ENCODE results near the gene CABLES2.

The CABLES2 gene

DNA sequence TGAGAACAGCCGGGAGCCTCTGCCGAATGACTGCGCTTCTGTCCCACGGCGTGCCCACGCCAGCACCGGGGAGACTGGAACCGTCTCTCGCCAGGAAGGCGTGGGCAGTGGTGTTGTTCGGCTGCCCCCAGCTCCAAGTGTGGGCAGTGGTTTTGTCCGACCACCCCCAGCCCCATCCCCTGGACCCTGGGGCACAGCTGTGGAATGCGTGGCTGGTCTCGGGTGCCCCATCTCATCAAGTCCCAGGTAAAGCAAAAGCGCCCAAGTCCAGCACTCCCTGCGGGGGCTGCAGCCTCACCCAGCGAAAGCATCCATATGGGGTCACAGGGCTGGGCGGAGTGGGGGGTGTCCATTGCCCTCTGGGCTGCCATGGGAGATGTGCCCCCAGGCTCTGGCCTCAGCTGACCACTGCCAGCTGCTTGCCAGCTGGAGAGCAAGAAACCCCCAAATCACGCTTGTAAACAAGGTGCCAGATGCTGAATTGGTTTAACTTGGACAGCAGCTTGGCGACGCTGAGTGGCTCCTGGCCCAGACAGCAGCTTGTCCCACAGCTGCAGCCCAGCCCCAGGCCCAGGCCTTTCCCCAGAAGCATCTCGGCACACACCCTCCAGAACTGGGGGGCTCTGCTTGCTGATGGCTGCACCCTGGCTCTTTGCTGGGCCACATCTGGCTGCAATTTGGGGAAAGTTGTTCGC is 4.5 kb downstream of the CABLES2 start:
- no peak overlapping the region for H3K4me3 ChIP-seq (ENCODE audit: low read depth, low read length)
- H3K9me3 ChIP-seq (ENCODE audit: control insufficient read depth, insufficient read depth, low read length): no peaks in the 10 kb centered on the region
- H3K9ac ChIP-seq (ENCODE audit: low read depth, low read length): no peak overlapping the region
- H3K27me3 ChIP-seq (ENCODE audit: control insufficient read depth, insufficient read depth, low read length): no peaks in the 10 kb centered on the region
- H3K27ac ChIP-seq (ENCODE audit: low read depth, low read length): no peak overlapping the region
- peaks cover 6% of the 10 kb centered on the region; the same call in 1 of the 2 replicates for H3K4me1 ChIP-seq (ENCODE audit: control insufficient read depth, insufficient read depth, low read length)
- H3K36me3 ChIP-seq (ENCODE audit: control insufficient read depth, insufficient read depth, low read length): peaks cover 6% of the 10 kb centered on the region; the same call in 1 of the 2 replicates

DNA sequence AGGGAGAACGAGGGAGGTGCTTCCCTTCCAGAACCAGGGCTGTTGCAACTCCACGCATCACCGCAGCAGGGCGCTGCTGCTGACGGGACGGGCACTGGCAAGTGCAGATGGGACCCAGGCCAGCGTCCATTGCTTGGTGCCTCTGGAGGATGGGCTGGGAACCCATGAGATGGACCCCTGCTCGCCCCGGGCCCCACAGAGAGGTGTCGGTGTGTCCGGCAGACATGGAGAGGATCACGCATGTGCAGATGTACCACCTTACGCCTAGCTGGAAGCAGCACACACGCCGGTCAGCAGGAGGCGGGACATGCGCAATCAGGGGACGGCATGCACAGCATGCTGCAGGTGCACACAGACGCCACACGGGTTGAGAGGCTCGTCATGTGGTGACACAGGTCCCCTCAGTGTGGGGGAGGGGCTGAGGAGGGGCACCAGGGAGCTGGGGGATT is 5.7 kb downstream of the CABLES2 start:
- Histone ChIP-seq H3K27ac (ENCODE audit: low read depth, low read length) (no peak overlapping the region), H3K4me1 (ENCODE audit: control insufficient read depth, insufficient read depth, low read length) (0 out of 2 replicates have a peak, but pooled peaks cover 3% of the 10 kb centered on the region), H3K9me3 (ENCODE audit: control insufficient read depth, insufficient read depth, low read length) (no peaks in the 10 kb centered on the region), H3K9ac (ENCODE audit: low read depth, low read length) (no peak overlapping the region), H3K27me3 (ENCODE audit: control insufficient read depth, insufficient read depth, low read length) (no peaks in the 10 kb centered on the region), H3K4me3 (ENCODE audit: low read depth, low read length) (no peak overlapping the region), H3K36me3 (ENCODE audit: control insufficient read depth, insufficient read depth, low read length) (peaks cover 6% of the 10 kb centered on the region; the same call in 1 of the 2 replicates)

DNA sequence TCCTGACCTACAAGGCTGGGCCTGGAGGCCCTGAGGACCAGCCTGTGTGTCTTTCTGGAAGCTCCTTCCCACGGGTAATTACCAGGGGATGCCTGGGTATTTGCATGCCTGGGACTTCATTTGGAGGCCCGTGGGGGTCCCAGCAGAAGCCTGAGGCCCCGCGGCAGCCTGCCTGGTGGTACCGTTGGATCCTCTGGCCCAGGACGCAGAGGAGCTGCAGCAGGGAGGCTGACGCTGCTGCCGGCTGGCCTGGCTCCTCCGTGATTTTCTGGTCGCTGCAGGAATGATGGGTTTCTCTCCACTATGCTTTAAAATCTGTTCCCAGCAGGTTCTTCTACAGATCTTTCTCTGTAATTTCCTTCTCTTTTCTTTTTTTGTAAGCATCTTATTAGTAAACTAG is 6.5 kb downstream of the CABLES2 start:
- no peaks in the 10 kb centered on the region for H3K27me3 ChIP-seq (ENCODE audit: control insufficient read depth, insufficient read depth, low read length)
- peaks cover 6% of the 10 kb centered on the region; the same call in 1 of the 2 replicates for H3K36me3 ChIP-seq (ENCODE audit: control insufficient read depth, insufficient read depth, low read length)
- no peak overlapping the region for H3K27ac ChIP-seq (ENCODE audit: low read depth, low read length)
- H3K4me3 ChIP-seq (ENCODE audit: low read depth, low read length): no peak overlapping the region
- no peaks in the 10 kb centered on the region for H3K9me3 ChIP-seq (ENCODE audit: control insufficient read depth, insufficient read depth, low read length)
- H3K4me1 ChIP-seq (ENCODE audit: control insufficient read depth, insufficient read depth, low read length): no peaks in the 10 kb centered on the region
- H3K9ac ChIP-seq (ENCODE audit: low read depth, low read length): no peak overlapping the region

DNA sequence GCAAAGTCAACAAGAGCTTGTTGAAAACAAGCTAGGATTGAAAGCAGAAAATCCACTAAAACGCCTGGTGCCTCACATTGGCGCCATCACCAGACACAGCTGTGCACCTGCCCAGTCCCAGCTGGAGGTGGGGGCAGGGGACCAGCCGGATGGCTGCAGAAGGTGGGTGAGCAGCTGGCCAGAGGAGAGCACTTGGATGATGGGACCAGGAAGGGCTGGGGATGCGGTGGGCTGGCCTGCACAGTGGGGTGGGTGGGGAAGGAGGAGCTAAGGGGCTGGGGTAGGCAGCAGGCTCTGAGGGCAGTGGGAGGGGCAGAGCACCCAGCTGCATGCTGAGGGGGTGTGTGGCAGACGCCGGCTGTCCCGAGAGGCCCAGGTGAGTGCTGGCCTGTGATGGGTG is 7.1 kb downstream of the CABLES2 start:
- H3K36me3 ChIP-seq (ENCODE audit: control insufficient read depth, insufficient read depth, low read length): peaks cover 6% of the 10 kb centered on the region; the same call in 1 of the 2 replicates
- no peaks in the 10 kb centered on the region for H3K9me3 ChIP-seq (ENCODE audit: control insufficient read depth, insufficient read depth, low read length)
- no peaks in the 10 kb centered on the region for H3K27me3 ChIP-seq (ENCODE audit: control insufficient read depth, insufficient read depth, low read length)
- no peak overlapping the region for H3K4me3 ChIP-seq (ENCODE audit: low read depth, low read length)
- no peak overlapping the region for H3K27ac ChIP-seq (ENCODE audit: low read depth, low read length)
- H3K9ac ChIP-seq (ENCODE audit: low read depth, low read length): no peak overlapping the region
- no peaks in the 10 kb centered on the region for H3K4me1 ChIP-seq (ENCODE audit: control insufficient read depth, insufficient read depth, low read length)

DNA sequence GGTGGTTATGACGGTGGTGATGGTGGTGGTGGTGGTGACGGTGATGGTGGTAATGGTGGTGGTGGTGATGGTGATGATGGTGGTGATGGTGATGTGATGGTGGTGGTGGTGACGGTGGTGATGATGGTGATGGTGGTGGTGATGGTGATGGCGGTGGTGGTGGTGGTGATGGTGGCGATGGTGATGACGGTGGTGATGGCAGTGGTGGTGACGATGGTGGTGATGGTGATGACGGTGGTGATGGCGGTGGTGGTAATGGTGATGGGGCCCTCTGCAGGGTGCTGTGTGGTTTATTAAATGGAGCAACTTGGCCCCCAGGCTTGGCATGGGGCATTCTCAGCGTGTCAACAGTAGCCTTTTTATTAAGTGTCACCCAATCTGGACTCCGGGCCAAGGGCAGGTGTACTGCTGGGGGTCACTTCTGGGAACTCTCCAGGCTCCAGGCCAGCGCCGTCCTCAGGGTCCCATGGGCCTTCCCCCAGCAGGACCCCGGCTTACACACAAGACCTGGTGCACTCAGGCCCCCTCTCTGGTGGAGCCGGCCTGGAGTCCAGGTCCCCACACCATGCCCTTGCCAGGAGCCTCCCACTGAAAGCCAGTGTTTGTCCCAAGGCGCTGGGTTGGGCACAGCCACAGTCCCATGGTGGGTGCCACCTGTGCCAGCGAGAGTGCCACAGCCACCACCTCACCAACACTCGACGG is 8.8 kb downstream of the CABLES2 start:
- Histone ChIP-seq H3K4me1 (ENCODE audit: control insufficient read depth, insufficient read depth, low read length) (no peaks in the 10 kb centered on the region), H3K9me3 (ENCODE audit: control insufficient read depth, insufficient read depth, low read length) (no peaks in the 10 kb centered on the region), H3K36me3 (ENCODE audit: control insufficient read depth, insufficient read depth, low read length) (peaks cover 6% of the 10 kb centered on the region; the same call in 1 of the 2 replicates)

DNA sequence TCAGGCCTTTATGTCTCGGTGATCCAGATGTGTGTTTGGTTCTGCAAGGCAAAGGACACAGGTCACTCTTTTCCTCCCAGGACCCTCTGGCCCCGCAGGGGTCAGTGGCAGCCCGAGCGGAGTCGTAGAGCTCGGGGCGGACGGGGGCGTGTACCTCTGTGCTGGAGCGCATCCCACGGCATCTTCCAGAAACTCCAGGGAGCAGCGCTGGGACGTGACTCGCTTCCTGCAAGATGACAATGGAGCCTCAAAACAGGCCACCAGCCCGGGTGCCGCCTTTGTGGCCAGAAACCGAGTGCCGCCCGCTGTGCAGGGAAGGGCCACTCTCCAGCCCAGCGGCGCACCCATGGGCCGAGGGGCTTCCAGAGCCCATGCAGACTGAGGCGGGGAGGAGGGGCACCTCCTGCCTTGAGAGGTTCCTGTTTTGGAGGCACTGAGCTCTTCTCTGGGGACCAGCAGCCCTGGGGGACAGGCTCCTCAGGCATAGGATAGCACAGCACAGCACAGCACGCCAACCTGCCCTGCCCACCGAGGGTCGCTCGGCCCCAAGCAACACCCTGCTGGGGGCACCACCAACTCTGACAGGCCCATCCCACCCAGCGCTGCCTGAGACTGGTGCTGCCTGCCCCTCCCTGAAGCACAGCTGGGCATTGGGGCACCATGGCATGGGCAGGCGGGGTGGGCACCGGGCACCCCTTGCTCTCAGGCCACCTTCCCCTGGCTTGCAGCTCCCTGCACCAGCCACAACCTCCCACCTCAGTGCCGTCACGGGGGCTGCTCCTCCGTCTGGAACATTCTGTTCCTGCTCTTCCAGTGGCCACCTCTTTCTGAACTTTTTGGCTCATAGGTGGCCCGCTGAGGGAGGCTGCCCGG is 10.5 kb downstream of the CABLES2 start:
- no peaks in the 10 kb centered on the region for H3K36me3 ChIP-seq (ENCODE audit: control insufficient read depth, insufficient read depth, low read length)
- H3K27me3 ChIP-seq (ENCODE audit: control insufficient read depth, insufficient read depth, low read length): no peaks in the 10 kb centered on the region
- no peaks in the 10 kb centered on the region for H3K4me1 ChIP-seq (ENCODE audit: control insufficient read depth, insufficient read depth, low read length)
- H3K4me3 ChIP-seq (ENCODE audit: low read depth, low read length): no peak overlapping the region
- no peak overlapping the region for H3K27ac ChIP-seq (ENCODE audit: low read depth, low read length)
- no peaks in the 10 kb centered on the region for H3K9me3 ChIP-seq (ENCODE audit: control insufficient read depth, insufficient read depth, low read length)
- H3K9ac ChIP-seq (ENCODE audit: low read depth, low read length): no peak overlapping the region

More for the DNA sequence above, 8.8 kb downstream of the CABLES2 start:
- Histone ChIP-seq H3K4me3 (ENCODE audit: low read depth, low read length) (no peak overlapping the region), H3K9ac (ENCODE audit: low read depth, low read length) (no peak overlapping the region), H3K27me3 (ENCODE audit: control insufficient read depth, insufficient read depth, low read length) (no peaks in the 10 kb centered on the region), H3K27ac (ENCODE audit: low read depth, low read length) (no peak overlapping the region)

DNA sequence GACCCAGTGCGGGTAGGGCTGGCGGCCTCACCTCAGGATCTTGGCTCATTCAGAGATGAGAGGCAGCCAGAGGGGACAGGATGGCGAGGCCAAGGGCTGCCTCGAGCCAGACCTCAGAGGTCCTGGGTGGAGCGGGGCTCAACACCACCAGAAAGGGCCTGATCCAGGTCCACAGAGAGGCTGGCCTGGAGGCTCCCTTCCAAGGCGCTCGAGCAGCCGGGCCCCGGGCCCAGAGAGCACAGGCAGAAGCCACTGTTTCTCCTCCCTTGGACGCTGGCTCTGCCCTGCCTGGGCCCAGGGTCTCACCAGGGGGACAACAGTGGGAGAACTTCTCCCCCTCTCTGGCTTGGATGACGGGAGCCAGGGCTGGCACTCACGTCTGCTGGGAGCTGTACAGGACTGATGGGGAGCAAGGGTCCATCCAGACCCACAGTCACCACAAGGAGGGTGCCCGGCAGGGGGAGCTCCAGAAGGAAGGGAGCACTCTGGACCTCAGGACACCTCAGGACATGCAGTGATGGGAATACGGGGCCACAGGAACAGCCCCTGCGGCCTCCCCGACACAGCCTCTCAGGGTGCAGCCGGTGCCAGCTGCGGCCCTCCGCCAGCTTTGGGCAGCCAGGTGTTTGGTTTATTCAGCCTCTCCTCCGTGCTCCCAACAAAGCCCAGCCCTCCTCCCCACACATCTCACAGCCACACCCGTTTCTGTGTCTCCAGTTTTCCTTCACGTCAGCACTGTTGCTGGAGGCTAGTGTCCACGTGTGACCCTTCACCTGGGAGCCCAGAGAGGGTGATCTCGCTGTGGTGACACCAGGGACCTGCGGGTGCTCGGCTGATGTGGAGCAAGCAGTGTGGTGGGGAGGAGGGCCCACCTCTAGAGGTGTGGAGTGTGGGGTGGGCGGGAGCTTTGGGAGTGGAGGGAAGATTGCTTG is 11.5 kb downstream of the CABLES2 start:
- H3K4me1 ChIP-seq (ENCODE audit: control insufficient read depth, insufficient read depth, low read length): no peaks in the 10 kb centered on the region
- no peak overlapping the region for H3K9ac ChIP-seq (ENCODE audit: low read depth, low read length)
- H3K27ac ChIP-seq (ENCODE audit: low read depth, low read length): no peak overlapping the region
- no peaks in the 10 kb centered on the region for H3K27me3 ChIP-seq (ENCODE audit: control insufficient read depth, insufficient read depth, low read length)
- H3K4me3 ChIP-seq (ENCODE audit: low read depth, low read length): no peak overlapping the region
- no peaks in the 10 kb centered on the region for H3K9me3 ChIP-seq (ENCODE audit: control insufficient read depth, insufficient read depth, low read length)
- H3K36me3 ChIP-seq (ENCODE audit: control insufficient read depth, insufficient read depth, low read length): no peaks in the 10 kb centered on the region

DNA sequence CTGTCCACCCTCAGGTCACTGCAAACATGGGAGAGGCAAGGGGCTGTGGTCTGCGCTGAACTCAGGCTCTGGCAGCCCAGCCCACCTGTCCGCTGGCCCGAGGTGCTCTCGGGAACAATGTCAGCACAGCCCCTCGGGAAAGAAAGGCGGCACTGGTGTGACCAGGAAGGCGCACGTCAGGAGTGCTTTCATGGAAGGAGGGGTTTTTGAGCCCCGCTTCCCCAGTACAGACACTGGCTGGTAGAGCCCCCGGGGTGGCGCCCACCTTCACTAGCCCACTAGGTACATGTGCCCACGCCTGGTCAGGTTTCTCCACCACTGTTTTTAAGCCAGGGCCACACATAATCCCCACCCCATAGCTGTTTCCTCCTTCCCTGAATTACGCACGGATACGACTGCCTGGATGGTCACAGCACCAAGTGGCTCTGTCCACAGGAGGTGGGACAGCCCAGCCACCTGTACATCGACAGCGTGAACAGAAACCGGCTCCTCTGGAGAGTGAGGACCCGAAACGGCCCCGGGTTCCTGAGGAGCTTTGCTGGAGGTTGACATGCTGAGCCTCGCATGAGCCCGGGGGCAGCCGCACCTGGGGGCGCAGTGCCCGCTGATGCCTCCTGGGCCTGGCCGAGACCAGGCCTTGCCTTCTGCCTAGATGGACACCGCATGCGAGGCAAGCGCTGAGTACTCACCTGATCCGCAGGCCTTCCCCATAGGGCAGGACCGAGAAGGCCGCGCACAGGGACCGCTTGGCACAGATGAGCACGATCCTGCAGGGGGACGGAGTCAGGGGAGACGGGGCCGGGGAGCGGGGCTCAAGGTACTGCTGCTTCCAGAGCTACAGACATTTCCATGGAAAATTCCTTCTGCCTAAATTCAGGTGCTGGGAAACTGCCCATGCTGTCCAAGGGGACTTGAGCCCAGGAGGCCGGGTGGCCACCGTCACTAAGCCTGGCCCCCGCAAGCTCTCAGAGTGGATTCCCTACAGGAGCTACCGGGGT is 12.5 kb downstream of the CABLES2 start:
- H3K4me1 ChIP-seq (ENCODE audit: control insufficient read depth, insufficient read depth, low read length): no peaks in the 10 kb centered on the region
- no peak overlapping the region for H3K9ac ChIP-seq (ENCODE audit: low read depth, low read length)
- H3K27ac ChIP-seq (ENCODE audit: low read depth, low read length): no peak overlapping the region
- no peak overlapping the region for H3K4me3 ChIP-seq (ENCODE audit: low read depth, low read length)
- H3K9me3 ChIP-seq (ENCODE audit: control insufficient read depth, insufficient read depth, low read length): no peaks in the 10 kb centered on the region
- no peaks in the 10 kb centered on the region for H3K27me3 ChIP-seq (ENCODE audit: control insufficient read depth, insufficient read depth, low read length)
- H3K36me3 ChIP-seq (ENCODE audit: control insufficient read depth, insufficient read depth, low read length): peaks cover 8% of the 10 kb centered on the region

DNA sequence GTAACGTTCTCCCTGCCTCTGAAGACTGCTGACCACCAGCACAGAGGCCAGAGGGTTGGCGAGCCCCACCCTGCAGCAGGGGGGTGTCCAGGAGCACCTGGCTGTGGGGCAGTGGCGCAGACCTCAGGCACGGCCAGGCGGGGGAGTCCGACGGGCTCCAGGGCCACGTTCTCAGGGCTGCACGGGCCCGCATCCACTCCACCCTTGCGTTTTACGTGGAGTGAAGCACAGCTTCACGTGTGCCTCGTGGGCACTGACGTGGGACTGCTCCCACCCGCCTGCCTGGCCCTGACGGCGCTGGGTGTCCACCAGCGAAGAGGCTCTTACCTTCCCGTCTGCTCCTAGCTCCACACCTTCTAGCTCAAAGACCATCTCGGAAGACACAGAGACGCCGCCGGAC is 13.3 kb downstream of the CABLES2 start:
- H3K4me1 ChIP-seq (ENCODE audit: control insufficient read depth, insufficient read depth, low read length): no peaks in the 10 kb centered on the region
- H3K36me3 ChIP-seq (ENCODE audit: control insufficient read depth, insufficient read depth, low read length): peaks cover 15% of the 10 kb centered on the region

More for the DNA sequence above, 13.3 kb downstream of the CABLES2 start:
- Histone ChIP-seq H3K27ac (ENCODE audit: low read depth, low read length) (no peak overlapping the region), H3K9me3 (ENCODE audit: control insufficient read depth, insufficient read depth, low read length) (no peaks in the 10 kb centered on the region), H3K4me3 (ENCODE audit: low read depth, low read length) (no peak overlapping the region), H3K9ac (ENCODE audit: low read depth, low read length) (no peak overlapping the region), H3K27me3 (ENCODE audit: control insufficient read depth, insufficient read depth, low read length) (no peaks in the 10 kb centered on the region)

Measured in HUES48 (cell line).